ENCODE data around the gene SMARCAL1. TPM values are rescaled to one million over a fixed set of nuclear protein-coding genes. Genes with fewer than 3 reads are reported as not detected.

The SMARCAL1 gene
- total RNA-seq, 3 donors from 2014 or later = 18.2 to 21.9 (median 19.9) TPM

GRCh38 chr2:216385478-216385877 is 26.8 kb upstream of the SMARCAL1 start:
- ATAC-seq (no peak), DNase-seq (no peak)
- Mint-ChIP-seq H3K36me3 (ENCODE audit: insufficient read depth) (no peaks in the 10 kb centered on the region), H3K4me3 (no peak overlapping the region), H3K9me3 (no peaks in the 10 kb centered on the region), H3K4me1 (ENCODE audit: low read depth) (peaks cover 21% of the 10 kb centered on the region), H3K27me3 (ENCODE audit: low read depth) (no peaks in the 10 kb centered on the region)

DNA sequence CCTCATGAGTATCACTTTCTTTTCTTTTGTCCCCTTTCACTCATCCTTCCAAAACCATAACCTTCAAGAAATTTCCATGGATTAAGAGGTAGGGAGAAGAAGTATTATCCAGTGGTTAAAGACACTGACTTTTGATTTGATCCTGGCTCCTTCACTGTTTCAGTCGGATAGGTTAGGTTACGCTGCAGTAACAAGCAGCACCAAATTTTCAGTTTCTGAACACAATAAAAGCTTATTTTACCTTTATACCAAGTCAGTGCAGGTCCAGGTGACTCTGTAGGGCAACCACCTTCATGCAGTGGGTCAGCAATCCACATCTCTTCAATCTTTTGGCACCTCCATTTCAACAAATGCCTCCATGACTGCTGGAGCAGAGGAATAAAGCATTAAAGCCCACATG is 25.0 kb upstream of the SMARCAL1 start:
- Mint-ChIP-seq H3K27me3 (ENCODE audit: low read depth) (no peaks in the 10 kb centered on the region), H3K9me3 (no peaks in the 10 kb centered on the region), H3K4me1 (ENCODE audit: low read depth) (peaks cover 21% of the 10 kb centered on the region), H3K4me3 (no peak overlapping the region), H3K36me3 (ENCODE audit: insufficient read depth) (no peaks in the 10 kb centered on the region)
- no peak for ATAC-seq
- DNase-seq = no peak

DNA sequence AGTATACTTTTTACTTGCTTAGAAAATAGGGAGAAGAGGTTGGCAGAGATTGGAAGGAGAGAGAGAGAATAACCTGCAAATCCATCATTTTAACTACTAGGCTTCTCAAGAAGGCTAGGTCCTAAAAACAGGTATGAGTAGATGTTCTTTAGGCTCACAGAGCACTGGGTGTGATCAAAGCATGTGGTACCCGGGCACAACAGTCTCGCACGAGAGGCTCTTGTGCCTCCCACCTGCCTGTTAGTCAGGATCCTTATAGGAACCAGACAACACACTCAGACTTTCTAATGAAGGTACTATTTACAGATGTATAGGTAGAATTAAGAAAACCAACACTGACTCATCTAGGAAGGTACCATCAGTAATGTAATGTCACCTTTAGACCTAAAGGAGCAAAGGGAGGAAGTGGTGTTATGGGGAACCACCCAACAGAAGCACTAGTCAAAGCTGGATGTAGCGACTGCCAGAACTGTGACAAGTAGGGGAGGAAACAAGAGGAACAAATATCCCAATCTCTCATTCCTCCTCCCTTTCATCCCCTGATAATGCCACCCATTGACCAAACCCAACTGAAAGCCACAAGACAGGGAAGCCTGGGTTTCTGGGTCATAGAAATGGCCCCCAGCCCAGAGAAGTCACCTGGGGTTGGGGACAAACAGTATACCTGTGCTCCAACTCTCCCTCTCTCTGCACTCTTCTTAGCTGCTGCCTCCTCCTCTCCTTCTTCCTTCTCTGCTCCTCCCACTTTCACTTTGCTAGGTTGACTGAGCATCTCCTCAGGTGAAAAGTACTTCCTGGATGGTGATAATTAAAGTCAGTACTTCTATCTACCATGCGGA is 24.0 kb upstream of the SMARCAL1 start:
- Mint-ChIP-seq H3K36me3 (ENCODE audit: insufficient read depth) (no peaks in the 10 kb centered on the region), H3K27me3 (ENCODE audit: low read depth) (no peaks in the 10 kb centered on the region), H3K9me3 (no peaks in the 10 kb centered on the region), H3K4me3 (peak overlapping the region; percentile 12), H3K4me1 (ENCODE audit: low read depth) (peaks cover 21% of the 10 kb centered on the region)
- no peak for DNase-seq
- ATAC-seq = peak; percentile 92 to 93

GRCh38 chr2:216389570-216389969 is 22.7 kb upstream of the SMARCAL1 start:
- ATAC-seq (no peak), DNase-seq (no peak)
- H3K4me1 Mint-ChIP-seq (ENCODE audit: low read depth) = peaks cover 21% of the 10 kb centered on the region
- no peaks in the 10 kb centered on the region for H3K9me3 Mint-ChIP-seq
- no peaks in the 10 kb centered on the region for H3K27me3 Mint-ChIP-seq (ENCODE audit: low read depth)
- no peak overlapping the region for H3K4me3 Mint-ChIP-seq
- no peaks in the 10 kb centered on the region for H3K36me3 Mint-ChIP-seq (ENCODE audit: insufficient read depth)

- no peaks in the 10 kb centered on the region for H3K27me3 Mint-ChIP-seq (ENCODE audit: low read depth)
Measured at GRCh38 chr2:216391401-216391800, 20.9 kb upstream of the SMARCAL1 start.

DNA sequence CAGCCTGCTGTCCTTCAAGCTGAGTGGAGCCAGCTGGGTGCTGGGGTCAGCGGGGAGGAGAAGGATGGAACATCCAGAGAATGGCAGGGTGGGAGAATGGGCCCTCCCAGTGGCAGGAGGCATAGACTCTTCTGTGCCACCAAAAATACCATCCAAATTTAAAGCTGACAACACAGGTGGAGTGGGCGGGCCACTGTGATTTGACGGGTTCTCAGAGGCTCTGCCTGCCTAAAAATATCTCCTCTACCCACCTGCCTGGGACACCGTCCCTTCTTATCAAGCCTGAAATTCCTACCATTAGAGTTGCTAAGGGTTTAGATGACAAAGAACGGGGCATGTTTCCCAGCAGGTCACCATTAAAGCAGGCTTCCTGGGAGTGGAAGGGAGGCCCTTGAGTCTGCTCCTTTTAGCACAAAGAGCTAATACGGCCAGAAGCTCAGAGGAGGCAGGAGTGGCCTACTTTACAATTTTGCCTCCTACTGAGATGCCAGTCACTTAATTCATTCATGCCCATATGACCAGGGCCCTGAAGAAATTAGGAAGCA is 20.2 kb upstream of the SMARCAL1 start:
- Mint-ChIP-seq H3K36me3 (ENCODE audit: insufficient read depth) (no peaks in the 10 kb centered on the region), H3K27me3 (ENCODE audit: low read depth) (no peaks in the 10 kb centered on the region), H3K9me3 (no peaks in the 10 kb centered on the region), H3K4me1 (ENCODE audit: low read depth) (peaks cover 22% of the 10 kb centered on the region), H3K4me3 (no peak overlapping the region)
- ATAC-seq = no peak
- DNase-seq = no peak

More at GRCh38 chr2:216391401-216391800, 20.9 kb upstream of the SMARCAL1 start:
- H3K9me3 Mint-ChIP-seq = no peaks in the 10 kb centered on the region
- peaks cover 22% of the 10 kb centered on the region for H3K4me1 Mint-ChIP-seq (ENCODE audit: low read depth)
- no peaks in the 10 kb centered on the region for H3K36me3 Mint-ChIP-seq (ENCODE audit: insufficient read depth)
- no peak for DNase-seq
- no peak overlapping the region for H3K4me3 Mint-ChIP-seq
- no peak for ATAC-seq

DNA sequence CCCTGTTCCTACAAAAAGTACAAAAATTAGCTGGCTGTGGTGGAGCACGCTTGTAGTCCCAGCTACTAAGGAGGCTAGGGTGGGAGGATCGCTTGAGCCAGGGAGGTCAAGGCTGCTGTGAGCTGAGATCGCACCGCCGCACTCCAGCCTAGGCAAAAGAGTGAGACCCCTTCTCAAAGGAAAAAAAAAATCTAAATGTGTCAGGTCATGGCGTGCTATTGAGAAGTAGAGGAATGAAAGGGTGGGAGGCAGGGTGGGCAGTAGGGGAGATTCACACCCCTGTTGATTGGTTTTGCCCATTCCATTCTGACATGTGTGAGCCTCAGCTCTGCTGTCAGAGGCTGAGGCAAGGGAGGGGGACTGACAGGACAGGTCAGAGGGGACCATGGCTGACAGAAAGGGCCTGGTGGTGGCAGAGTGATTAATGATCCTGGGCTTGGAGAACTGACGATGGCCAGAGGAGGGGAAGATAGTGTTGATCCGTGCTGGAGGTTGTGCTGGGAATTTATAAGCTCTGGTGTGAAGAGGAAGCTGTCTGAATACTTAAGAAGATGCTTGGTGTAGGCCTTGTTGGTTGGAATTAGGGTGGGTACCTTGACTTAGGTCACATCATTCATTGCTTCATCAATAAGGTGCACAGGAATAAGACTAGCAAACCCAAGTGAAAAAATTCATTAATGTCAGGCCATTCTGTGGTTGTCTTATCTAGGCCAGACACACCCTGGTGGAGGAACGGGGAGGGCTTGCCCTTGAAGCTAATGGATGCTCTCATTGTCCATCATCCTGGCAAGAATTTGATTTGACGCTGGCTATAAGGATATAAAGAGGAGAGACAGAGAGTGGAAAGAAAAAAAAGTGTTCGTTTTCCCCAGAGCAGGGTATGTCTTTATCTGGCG is 19.1 kb upstream of the SMARCAL1 start:
- ATAC-seq (no peak), DNase-seq (no peak)
- no peaks in the 10 kb centered on the region for H3K36me3 Mint-ChIP-seq (ENCODE audit: insufficient read depth)
- H3K9me3 Mint-ChIP-seq = no peaks in the 10 kb centered on the region
- H3K4me3 Mint-ChIP-seq = no peak overlapping the region
- H3K27me3 Mint-ChIP-seq (ENCODE audit: low read depth) = no peaks in the 10 kb centered on the region
- H3K4me1 Mint-ChIP-seq (ENCODE audit: low read depth) = peaks cover 15% of the 10 kb centered on the region

DNA sequence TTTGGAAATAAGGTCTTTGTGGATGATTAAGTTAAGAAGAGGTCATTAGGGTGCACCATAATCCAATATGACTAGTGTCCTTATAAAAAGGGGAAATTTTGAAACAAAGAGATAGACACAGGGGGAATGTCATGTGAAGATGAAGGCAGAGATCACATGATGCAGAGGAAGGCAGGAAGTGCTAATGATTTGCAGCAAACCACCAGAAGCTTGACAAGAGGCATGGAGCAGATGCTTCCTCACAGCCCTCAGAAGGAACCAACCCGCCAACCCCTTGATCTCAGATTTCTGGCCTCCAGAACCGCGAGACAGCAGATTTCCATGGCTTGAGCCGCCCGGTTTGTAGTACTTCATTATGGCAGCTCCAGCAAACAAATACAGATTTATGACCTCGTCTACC is 17.4 kb upstream of the SMARCAL1 start:
- ATAC-seq = no peak
- no peaks in the 10 kb centered on the region for H3K27me3 Mint-ChIP-seq (ENCODE audit: low read depth)
- H3K36me3 Mint-ChIP-seq (ENCODE audit: insufficient read depth) = no peaks in the 10 kb centered on the region
- H3K4me3 Mint-ChIP-seq = no peak overlapping the region
- H3K9me3 Mint-ChIP-seq = no peaks in the 10 kb centered on the region
- peaks cover 1% of the 10 kb centered on the region for H3K4me1 Mint-ChIP-seq (ENCODE audit: low read depth)
- DNase-seq = no peak

DNA sequence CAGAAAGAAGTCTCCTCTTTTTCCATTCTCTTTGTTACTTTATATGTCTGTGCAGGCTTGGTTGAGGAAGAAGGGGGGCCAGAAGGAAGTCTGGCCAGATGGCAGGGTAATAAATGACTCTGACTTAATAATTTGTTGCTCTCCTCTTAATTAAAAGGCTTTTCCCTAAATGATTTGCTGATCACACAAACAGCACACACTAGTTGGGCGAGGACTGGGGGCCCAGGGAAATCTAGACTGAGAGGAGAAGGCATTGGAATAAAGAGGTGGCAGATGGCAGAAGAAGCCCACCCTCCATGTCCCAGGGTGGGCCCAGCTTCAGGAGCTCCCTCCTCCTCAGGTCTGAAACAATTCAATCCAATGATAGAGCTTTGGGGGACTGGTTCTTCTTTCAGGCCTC is 12.7 kb upstream of the SMARCAL1 start:
- no peak for ATAC-seq
- no peak for DNase-seq
- Mint-ChIP-seq H3K4me1 (ENCODE audit: low read depth) (peaks cover 1% of the 10 kb centered on the region), H3K4me3 (no peak overlapping the region), H3K27me3 (ENCODE audit: low read depth) (no peaks in the 10 kb centered on the region), H3K9me3 (no peaks in the 10 kb centered on the region), H3K36me3 (ENCODE audit: insufficient read depth) (no peaks in the 10 kb centered on the region)

DNA sequence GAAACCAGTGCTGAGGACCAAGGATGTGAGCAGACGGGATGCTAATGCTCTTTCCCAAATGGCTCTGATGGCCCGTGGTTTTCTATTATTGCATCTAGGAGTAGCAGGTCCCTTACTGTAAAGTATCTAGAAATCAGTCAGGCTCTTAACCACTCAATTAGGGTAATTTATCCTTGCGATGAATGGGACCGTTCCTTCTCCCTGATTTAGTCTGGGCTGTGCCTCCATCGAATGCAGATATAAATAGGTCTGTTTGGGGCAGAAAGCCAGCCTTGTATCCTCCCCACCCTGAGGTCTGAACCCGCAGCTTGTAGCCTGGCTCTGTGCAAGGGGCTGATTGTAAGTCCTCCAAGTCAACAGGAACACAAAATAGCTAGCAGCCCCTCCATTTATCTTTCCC is 9.5 kb upstream of the SMARCAL1 start:
- Mint-ChIP-seq H3K27me3 (ENCODE audit: low read depth) (no peaks in the 10 kb centered on the region), H3K9me3 (no peaks in the 10 kb centered on the region), H3K36me3 (ENCODE audit: insufficient read depth) (no peaks in the 10 kb centered on the region), H3K4me3 (no peak overlapping the region), H3K4me1 (ENCODE audit: low read depth) (no peaks in the 10 kb centered on the region)
- ATAC-seq = no peak
- DNase-seq = no peak

DNA sequence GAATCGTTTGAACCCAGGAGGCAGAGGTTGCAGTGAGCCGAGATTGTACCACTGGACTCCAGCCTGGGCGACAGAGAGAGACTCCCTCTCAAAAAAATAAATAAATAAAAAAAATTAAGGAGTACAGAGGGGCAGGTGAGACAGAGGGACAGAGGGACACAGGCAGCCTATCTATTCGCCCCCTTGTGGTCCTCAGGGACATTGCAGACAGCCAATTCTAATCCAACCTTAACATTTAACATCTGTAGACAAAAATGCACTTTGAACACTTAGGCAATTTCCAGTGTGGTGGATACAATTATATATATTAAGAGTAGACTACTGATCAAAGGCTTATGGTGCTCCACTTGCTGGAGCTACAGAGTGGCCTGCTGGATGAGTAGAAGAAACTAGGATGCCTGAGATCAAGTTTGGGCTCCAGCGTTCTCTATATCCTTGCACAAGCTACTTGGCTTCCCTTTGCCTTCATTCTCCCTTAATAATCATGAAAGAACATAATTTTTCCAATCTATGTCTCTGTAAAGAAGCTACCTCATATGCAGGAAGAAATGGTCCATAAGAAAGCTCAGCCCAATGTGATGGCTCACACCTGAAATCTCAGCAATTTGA is 8.2 kb upstream of the SMARCAL1 start:
- DNase-seq (peak; percentile 45), ATAC-seq (peak; percentile 48 to 63)
- H3K27me3 Mint-ChIP-seq (ENCODE audit: low read depth) = no peaks in the 10 kb centered on the region
- no peak overlapping the region for H3K4me3 Mint-ChIP-seq
- H3K36me3 Mint-ChIP-seq (ENCODE audit: insufficient read depth) = no peaks in the 10 kb centered on the region
- no peaks in the 10 kb centered on the region for H3K9me3 Mint-ChIP-seq
- H3K4me1 Mint-ChIP-seq (ENCODE audit: low read depth) = no peaks in the 10 kb centered on the region

- H3K4me1 Mint-ChIP-seq (ENCODE audit: low read depth) = no peaks in the 10 kb centered on the region
- DNase-seq = no peak
- no peaks in the 10 kb centered on the region for H3K9me3 Mint-ChIP-seq
- no peak overlapping the region for H3K4me3 Mint-ChIP-seq
- no peaks in the 10 kb centered on the region for H3K36me3 Mint-ChIP-seq (ENCODE audit: insufficient read depth)
- ATAC-seq = no peak
- H3K27me3 Mint-ChIP-seq (ENCODE audit: low read depth) = no peaks in the 10 kb centered on the region
Measured at GRCh38 chr2:216405588-216405987, 6.7 kb upstream of the SMARCAL1 start.

DNA sequence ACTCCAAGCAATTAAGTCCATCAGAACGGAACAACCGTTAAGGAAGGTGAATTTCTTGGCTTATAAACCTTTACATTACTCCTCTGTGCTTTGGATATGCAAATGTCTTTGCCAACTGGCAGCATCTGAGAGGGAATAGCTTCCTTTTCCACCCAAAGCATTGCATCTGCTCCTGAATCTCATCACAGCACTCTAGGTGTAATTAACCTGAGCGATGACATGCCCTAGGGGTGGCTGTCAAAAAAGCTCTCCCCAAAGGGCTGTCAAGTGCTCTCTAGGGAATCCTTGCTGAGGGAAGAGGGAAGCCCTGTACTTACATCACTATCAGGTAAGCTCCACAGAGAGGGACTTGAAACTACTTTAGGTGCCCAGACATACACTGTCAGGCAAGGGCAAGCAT is 5.5 kb upstream of the SMARCAL1 start:
- DNase-seq (no peak), ATAC-seq (no peak)
- H3K4me3 Mint-ChIP-seq = no peak overlapping the region
- H3K27me3 Mint-ChIP-seq (ENCODE audit: low read depth) = no peaks in the 10 kb centered on the region
- H3K36me3 Mint-ChIP-seq (ENCODE audit: insufficient read depth) = no peaks in the 10 kb centered on the region
- H3K4me1 Mint-ChIP-seq (ENCODE audit: low read depth) = peaks cover 4% of the 10 kb centered on the region
- no peaks in the 10 kb centered on the region for H3K9me3 Mint-ChIP-seq

Data from activated T-cell treated with anti-CD3 and anti-CD28 coated beads, Interleukin-2, amount 50 U/mL, for 4 hours (primary cell).